NCI-H1048 (cell line): ENCODE data around the gene THRSP.
"Not testable (repeated sequence)": the region's sequence is repeated elsewhere in the genome, so short reads cannot be mapped to it uniquely, and the experiment has no call there.

ENCODE experiments used
- DNase-seq: peaks from one replicate; lab custom pipeline; 2025; lab: John Stamatoyannopoulos, UW

The THRSP gene

DNA sequence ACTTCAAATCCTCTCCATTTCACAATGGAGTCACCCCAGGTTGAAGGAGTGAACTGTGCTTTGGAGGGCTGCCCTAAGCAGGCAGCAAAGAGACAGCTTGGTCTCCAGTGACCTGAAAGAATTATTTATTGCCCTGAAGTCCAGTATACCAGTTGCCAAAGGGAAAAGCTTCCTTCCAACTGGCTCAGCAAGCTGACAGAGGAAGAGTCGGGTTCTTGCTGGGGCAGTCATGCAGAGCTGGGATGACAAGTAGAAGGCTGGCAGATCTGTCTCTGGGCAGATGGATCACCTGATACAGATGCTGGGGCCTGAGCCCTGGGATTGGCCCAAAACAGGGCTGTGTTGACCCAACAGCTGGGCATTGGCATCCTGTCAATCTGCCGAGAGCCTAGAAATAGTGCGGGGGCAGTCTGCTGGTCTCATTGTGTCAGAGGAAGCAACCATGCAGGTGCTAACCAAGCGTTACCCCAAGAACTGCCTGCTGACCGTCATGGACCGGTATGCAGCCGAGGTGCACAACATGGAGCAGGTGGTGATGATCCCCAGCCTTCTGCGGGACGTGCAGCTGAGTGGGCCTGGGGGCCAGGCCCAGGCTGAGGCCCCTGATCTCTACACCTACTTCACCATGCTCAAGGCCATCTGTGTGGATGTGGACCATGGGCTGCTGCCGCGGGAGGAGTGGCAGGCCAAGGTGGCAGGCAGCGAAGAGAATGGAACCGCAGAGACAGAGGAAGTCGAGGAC, at the start of gene THRSP:
TSS of gene THRSP (plus strand) at position 422 of the 742 bp plus-strand sequence. CDS start at position 443, 21 bp downstream.
- DNase-seq = no peak

DNA sequence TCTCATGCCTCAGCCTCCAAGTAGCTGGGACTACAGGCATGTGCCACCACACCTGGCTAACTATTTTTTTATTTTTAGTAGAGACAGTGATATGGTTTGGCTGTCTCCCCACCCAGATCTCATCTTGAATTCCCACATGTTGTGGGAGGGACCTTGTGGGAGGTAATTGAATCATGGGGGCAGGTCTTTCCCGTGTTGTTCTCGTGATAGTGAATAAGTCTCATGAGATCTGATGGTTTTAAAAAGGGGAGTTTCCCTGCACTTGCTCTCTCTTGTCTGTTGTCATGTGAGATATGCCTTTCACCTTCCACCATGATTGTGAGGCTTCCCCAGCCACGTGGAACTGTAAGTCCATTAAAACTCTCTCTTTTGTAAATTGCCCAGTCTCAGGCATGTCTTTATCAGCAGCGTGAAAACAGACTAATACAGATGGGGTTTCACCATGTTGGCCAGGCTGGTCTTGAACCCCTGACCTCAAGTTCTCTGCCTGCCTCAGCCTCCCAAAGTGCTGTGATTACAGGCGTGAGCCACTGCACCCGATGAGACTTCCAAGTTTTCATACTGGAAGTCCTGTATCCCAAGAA, 48.6 kb upstream of the THRSP start:
- DNase-seq = not testable (repeated sequence)

DNA sequence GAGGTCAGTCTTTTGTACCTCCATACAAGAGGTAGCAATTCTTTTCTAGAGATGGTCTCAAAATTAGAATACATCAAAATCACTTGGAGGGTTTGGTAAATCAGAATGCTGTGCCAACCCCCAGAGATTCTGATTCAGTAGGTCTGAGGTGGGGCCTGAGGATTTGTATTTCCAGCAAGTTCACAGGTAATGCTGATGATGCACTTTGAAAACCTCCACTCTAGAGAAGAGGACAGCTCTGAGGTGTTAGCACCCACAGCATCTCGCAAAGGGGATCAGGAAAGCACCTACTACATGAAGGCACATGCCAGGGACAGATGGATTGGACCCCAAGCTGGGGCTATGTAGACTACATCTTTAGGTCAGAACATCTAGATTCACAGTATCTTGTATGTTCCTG, 47.8 kb upstream of the THRSP start:
- DNase-seq = no peak

- no peak for DNase-seq
These were observed 43.9 kb upstream of the THRSP start for GRCh38 chr11:78019808-78020207.

DNA sequence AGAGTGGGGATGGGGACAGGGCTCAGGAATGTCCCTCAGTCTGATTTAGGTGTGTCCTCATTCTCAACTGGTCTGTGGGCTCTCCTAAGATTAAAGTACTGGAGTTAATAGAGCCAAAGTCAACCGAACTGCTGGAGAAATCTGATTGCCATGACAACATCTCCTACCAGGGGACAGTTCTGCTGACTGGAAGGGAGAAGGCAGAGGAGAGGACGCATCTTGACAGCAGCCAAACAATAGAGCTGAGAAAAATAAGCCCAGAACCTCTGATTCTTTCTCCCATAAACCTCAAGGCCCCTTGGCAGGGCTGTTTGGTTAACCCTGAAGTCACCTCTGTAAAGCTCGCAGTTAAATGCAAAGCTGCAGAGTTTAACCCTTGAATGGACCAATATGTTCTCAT, 43.4 kb upstream of the THRSP start:
- no peak for DNase-seq

DNA sequence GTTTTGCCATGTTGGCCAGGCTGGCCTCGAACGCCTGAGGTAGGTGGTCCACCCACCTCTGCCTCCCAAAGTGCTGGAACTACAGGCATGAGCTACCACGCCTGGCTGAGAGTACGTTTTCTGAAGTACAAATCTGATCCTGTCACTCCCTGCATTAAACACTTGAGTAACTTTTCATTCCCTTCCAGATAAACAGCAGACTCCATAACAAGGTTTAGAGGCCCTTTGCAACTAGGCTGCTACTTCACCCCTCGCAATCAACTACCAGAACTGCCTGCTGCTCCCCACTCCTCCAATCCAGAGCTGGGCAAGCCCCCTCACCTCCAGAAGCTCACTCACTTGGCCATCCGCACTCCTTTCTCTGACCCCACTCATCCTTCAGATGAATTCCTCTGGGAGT, 42.0 kb upstream of the THRSP start:
- DNase-seq = no peak

- DNase-seq = no peak
These were observed 41.0 kb upstream of the THRSP start, which contains the start of gene KCTD14 for GRCh38 chr11:78022397-78023396. Gene KCTD14, minus strand, starts transcription at chr11:78023276. Its CDS starts 27 bp downstream, at chr11:78023249.

DNA sequence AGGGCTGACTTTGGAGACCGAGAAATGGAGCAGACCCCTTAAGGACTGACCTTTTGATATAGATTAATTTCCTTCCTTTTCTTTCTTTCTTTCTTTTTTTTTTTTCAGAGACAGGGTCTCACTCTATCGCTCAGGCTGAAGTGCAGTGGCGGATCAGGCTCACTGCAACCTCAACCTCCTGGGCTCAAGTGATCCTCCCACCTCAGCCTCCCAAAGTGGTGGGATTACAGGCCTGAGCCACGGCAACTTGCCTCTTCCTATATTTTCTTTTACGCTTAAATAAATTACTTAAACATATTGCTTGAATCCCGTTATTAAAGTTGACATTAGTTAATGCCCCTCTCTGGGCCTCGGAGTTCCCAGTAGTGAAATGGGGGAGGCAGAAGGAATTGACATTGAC, 40.2 kb upstream of the THRSP start:
- no peak for DNase-seq

GRCh38 chr11:78025378-78025777, 38.3 kb upstream of the THRSP start:
- DNase-seq = no peak

- no peak for DNase-seq
These were observed 35.9 kb upstream of the THRSP start for GRCh38 chr11:78027759-78028158.

GRCh38 chr11:78028423-78028822, 35.2 kb upstream of the THRSP start:
- DNase-seq = not testable (repeated sequence)

DNA sequence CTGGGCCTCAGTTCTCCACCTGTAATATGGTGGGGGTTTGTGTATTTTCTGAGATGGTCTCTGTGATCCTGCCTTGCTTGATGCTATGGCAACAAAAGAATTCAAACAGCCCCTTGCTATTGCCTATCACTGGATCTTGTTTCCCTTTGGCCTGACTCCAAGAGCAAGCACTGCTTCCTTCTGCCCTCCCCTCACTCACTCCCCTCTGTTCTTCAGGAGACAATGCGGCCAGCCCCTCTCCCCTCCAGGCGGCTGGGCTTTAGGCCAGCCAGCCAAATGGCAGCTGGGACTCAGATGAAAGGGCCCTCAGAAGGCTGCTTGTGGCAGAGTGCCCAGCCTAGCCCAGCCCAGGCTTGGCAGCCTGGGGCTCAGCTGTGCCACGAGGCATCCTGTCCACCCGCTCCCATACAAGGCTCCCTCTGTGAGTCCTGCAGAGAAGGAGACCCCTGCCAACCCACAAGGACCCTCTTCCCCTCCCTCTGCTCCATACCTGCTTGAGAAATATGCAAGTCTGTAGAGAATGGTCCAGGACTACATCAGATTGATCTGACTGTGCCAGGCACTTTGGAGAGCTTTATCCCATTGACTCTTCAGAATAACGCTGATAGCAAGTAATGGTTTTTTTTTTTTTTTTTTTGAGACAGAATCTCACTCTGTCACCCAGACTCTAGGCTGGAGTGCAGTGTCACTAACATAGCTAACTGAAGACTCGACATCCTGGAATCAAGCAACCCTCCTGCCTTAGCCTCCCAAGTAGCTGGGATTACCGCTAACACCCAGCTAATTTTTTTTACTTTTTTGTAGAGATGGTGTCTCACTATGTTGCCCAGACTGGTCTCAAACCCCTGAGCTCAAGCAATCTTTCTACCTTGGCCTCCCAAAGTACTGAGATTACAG, 33.0 kb upstream of the THRSP start:
- peak; percentile 49 for DNase-seq

DNA sequence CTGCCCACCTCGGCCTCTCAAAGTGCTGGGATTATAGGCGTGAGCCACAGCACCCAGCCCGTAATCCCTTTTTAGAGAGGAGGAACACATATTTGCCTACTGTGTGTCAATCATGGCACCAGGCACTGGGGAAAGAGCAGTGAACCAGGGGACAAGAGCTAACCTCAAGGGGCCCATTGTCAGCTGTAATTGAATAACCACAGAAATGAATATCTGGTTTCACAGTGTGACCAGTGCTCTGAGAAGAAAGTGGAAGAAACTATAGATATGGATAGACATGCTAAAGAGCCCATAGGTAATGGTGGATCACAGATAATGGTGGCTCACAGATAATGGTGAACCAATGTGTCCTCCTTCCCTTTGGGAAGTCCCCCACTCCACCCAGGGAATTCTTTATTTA, 32.0 kb upstream of the THRSP start:
- no peak for DNase-seq

GRCh38 chr11:78032090-78032489, 31.6 kb upstream of the THRSP start:
- no peak for DNase-seq

GRCh38 chr11:78033040-78033439, 30.6 kb upstream of the THRSP start:
- no peak for DNase-seq

GRCh38 chr11:78034623-78035022, 29.0 kb upstream of the THRSP start:
- DNase-seq = no peak

DNA sequence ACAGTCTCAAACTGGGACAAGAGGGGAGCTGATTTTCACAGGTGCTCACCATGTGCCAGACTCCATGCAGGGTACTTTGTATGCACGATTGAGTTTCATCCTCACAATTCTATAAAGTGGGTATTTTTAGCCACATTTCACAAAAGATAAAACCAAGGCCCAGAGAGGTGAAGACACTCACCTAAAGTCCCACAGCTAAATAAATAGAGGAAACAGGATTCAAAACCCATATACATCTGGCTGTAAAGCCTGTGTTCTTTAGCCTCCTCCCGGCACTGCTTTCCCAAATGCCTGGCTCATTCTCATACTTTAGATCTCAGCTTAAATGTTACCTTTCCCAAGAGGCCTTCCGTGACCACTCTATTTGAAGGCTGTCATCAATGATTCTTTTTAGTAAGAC, 27.3 kb upstream of the THRSP start:
- DNase-seq = no peak

- no peak for DNase-seq
These were observed 26.6 kb upstream of the THRSP start for GRCh38 chr11:78037056-78037455.

DNA sequence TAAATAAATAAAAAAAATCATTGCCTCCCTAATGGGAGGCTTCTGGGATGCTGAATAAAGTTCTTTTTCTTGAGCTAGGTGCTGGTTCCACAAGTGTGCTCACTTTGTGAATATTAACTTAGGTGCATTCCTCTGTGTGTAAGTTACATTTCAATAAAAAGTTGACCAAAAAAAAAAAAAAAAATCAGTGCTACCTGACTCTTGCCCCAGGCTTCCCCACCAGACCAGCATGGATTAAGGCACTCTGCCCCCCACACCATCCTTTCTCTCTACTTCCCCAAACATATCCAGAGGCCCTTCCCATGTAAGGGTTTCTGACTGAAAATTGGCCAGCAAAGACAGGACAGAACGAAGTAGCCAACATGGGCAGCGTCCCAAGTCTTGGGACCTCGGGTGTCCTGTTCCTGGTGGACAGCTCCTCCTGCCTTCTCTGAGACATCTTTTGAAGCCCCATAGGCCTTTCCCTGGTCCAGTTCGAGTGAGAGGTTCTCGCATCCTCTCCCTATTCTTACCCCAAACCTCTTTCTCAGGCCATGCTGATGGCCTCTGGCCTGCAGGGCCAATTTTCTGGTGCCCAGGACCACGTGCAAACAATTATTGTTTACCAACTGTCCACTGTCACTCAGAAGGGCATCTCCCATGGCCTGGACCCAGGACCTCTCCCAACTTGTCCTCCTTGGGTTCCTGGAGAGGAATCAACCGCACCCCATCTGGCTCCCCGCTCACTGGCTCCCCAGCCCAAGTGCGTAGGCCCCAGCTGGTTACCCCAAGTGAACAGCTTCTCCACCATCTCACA, 25.6 kb upstream of the THRSP start:
- DNase-seq = no peak

DNA sequence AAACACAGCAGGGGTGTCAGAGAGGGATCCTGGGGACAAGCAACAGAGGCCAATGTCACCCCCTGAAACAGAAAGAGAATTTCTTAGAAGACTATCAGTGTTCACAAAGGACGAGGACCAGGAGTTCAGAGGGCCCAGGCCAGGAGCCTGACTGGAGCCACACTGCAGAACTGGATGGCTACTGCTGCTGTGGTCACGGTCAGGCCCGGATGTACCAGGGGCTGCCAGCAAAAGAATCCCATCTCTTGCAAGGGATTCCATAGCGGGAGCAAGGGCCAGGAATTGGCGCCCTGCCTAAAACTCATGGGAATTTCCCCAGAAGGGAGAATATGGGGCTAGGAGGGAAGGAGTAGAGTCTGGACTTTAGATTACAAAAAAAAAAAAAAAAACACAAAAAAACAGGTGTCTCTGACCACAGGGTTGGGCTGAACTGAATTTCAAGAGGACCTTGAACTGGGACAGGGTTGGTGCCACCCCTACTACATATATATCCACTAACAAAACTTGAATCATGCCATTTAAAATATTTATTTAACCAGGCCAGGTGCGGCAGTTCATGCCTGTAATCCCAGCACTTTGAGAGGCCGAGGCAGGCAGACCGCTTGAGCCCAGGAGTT, 24.9 kb upstream of the THRSP start:
- DNase-seq = no peak
